Central memory CD8-positive, alpha-beta T cell (primary cell): ENCODE data around the gene BRD2.

ENCODE experiments used
- ATAC-seq: fragments of 150-1000 bp; cut with Tn5 transposase; replicated peaks from 2 replicates; pipeline ENCODE4 v1.10.0; 2022; ENCODE audit warnings: mild to moderate bottlenecking, moderate FRiP score, moderate number of reproducible peaks; ENCODE audit not compliant: poor library complexity, severe bottlenecking; ENCODE audit errors: extremely low read depth
- DNase-seq, 2 donors: peaks; one replicate each; pipeline ENCODE4 v3.0.0; 2021; ENCODE audit warnings: low spot score in 2 of 2
- H3K27ac Mint-ChIP-seq: one replicate; pipeline ENCODE4 v1.8.0; 2022; ENCODE audit warnings: low read depth, mild to moderate bottlenecking, moderate library complexity, mixed read lengths
- H3K27me3 Mint-ChIP-seq: one replicate; pipeline ENCODE4 v1.8.0; 2022; ENCODE audit warnings: mixed read lengths
- H3K36me3 Mint-ChIP-seq: one replicate; pipeline ENCODE4 v1.8.0; 2022; ENCODE audit warnings: mild to moderate bottlenecking, moderate library complexity, mixed read lengths; ENCODE audit not compliant: insufficient read depth
- H3K4me1 Mint-ChIP-seq: one replicate; pipeline ENCODE4 v1.8.0; 2022; ENCODE audit warnings: mixed read lengths
- H3K4me3 Mint-ChIP-seq: one replicate; pipeline ENCODE4 v1.8.0; 2022; ENCODE audit warnings: mild to moderate bottlenecking, moderate library complexity, mixed read lengths
- H3K9me3 Mint-ChIP-seq: one replicate; pipeline ENCODE4 v1.8.0; 2022; ENCODE audit warnings: mixed read lengths

BRD2 gene

GRCh38 chr6:32968093-32968866 lies at the start of gene BRD2:
TSS of gene BRD2 (plus strand) at chr6:32968594. CDS start at chr6:32972899, 4,305 bp downstream.
- ATAC-seq (peak; percentile 41), DNase-seq (peak; percentile 95)
- no peaks in the 10 kb centered on the region for H3K27me3 Mint-ChIP-seq
- no peaks in the 10 kb centered on the region for H3K9me3 Mint-ChIP-seq
- peaks cover 47% of the 10 kb centered on the region for H3K36me3 Mint-ChIP-seq
- H3K27ac Mint-ChIP-seq = peak within 1 kb of the TSS; percentile 99
- peaks cover 67% of the 10 kb centered on the region for H3K4me1 Mint-ChIP-seq
- H3K4me3 Mint-ChIP-seq = peak within 1 kb of the TSS; percentile 97

GRCh38 chr6:32920715-32921114 lies 47.7 kb upstream of the BRD2 start:
- no peaks in the 10 kb centered on the region for H3K4me1 Mint-ChIP-seq
- H3K4me3 Mint-ChIP-seq = no peak overlapping the region
- no peaks in the 10 kb centered on the region for H3K9me3 Mint-ChIP-seq
- H3K36me3 Mint-ChIP-seq = no peaks in the 10 kb centered on the region
- ATAC-seq (no peak), DNase-seq (no peak)
- H3K27ac Mint-ChIP-seq = no peak overlapping the region
- H3K27me3 Mint-ChIP-seq = peaks cover 9% of the 10 kb centered on the region

- ATAC-seq (no peak), DNase-seq (no peak)
- Mint-ChIP-seq H3K36me3 (no peaks in the 10 kb centered on the region), H3K9me3 (no peaks in the 10 kb centered on the region), H3K4me3 (no peak overlapping the region), H3K4me1 (no peaks in the 10 kb centered on the region), H3K27me3 (peaks cover 9% of the 10 kb centered on the region), H3K27ac (no peak overlapping the region)
Measured at GRCh38 chr6:32922083-32922482, 46.3 kb upstream of the BRD2 start.

- DNase-seq (no peak), ATAC-seq (no peak)
- Mint-ChIP-seq H3K4me3 (no peak overlapping the region), H3K27ac (no peak overlapping the region), H3K36me3 (peaks cover 3% of the 10 kb centered on the region), H3K27me3 (no peaks in the 10 kb centered on the region), H3K9me3 (no peaks in the 10 kb centered on the region), H3K4me1 (peaks cover 2% of the 10 kb centered on the region)
Measured at GRCh38 chr6:32931211-32931610, 37.2 kb upstream of the BRD2 start.

- peaks cover 6% of the 10 kb centered on the region for H3K4me1 Mint-ChIP-seq
Measured at GRCh38 chr6:32932132-32932868, 36.1 kb upstream of the BRD2 start.

GRCh38 chr6:32933661-32934085 lies 34.7 kb upstream of the BRD2 start:
- no peak overlapping the region for H3K27ac Mint-ChIP-seq
- DNase-seq (peak; percentile 57 to 64), ATAC-seq (no peak)
- no peak overlapping the region for H3K4me3 Mint-ChIP-seq
- H3K36me3 Mint-ChIP-seq = peaks cover 14% of the 10 kb centered on the region
- H3K27me3 Mint-ChIP-seq = no peaks in the 10 kb centered on the region
- H3K4me1 Mint-ChIP-seq = peaks cover 16% of the 10 kb centered on the region
- H3K9me3 Mint-ChIP-seq = no peaks in the 10 kb centered on the region

More at GRCh38 chr6:32932132-32932868, 36.1 kb upstream of the BRD2 start:
- Mint-ChIP-seq H3K9me3 (no peaks in the 10 kb centered on the region), H3K4me3 (no peak overlapping the region), H3K36me3 (peaks cover 7% of the 10 kb centered on the region), H3K27me3 (no peaks in the 10 kb centered on the region), H3K27ac (no peak overlapping the region)
- no peak for ATAC-seq
- no peak for DNase-seq

GRCh38 chr6:32935551-32936238 lies 32.7 kb upstream of the BRD2 start:
- no peaks in the 10 kb centered on the region for H3K9me3 Mint-ChIP-seq
- no peak overlapping the region for H3K27ac Mint-ChIP-seq
- ATAC-seq (no peak), DNase-seq (no peak)
- peaks cover 24% of the 10 kb centered on the region for H3K4me1 Mint-ChIP-seq
- H3K27me3 Mint-ChIP-seq = no peaks in the 10 kb centered on the region
- H3K36me3 Mint-ChIP-seq = peaks cover 14% of the 10 kb centered on the region
- no peak overlapping the region for H3K4me3 Mint-ChIP-seq

GRCh38 chr6:32936239-32937152 lies 31.9 kb upstream of the BRD2 start:
- DNase-seq = no peak
- no peak for ATAC-seq
- peaks cover 20% of the 10 kb centered on the region for H3K36me3 Mint-ChIP-seq
- H3K27ac Mint-ChIP-seq = no peak overlapping the region
- H3K27me3 Mint-ChIP-seq = no peaks in the 10 kb centered on the region
- H3K4me1 Mint-ChIP-seq = peaks cover 31% of the 10 kb centered on the region
- H3K9me3 Mint-ChIP-seq = no peaks in the 10 kb centered on the region
- H3K4me3 Mint-ChIP-seq = no peak overlapping the region

GRCh38 chr6:32937230-32937633 lies 31.2 kb upstream of the BRD2 start:
- H3K27me3 Mint-ChIP-seq = no peaks in the 10 kb centered on the region
- no peak for ATAC-seq
- H3K27ac Mint-ChIP-seq = no peak overlapping the region
- H3K36me3 Mint-ChIP-seq = peaks cover 20% of the 10 kb centered on the region
- no peaks in the 10 kb centered on the region for H3K9me3 Mint-ChIP-seq
- no peak for DNase-seq
- H3K4me3 Mint-ChIP-seq = no peak overlapping the region
- peaks cover 38% of the 10 kb centered on the region for H3K4me1 Mint-ChIP-seq

GRCh38 chr6:32938494-32938893 lies 29.9 kb upstream of the BRD2 start:
- Mint-ChIP-seq H3K27ac (no peak overlapping the region), H3K9me3 (no peaks in the 10 kb centered on the region), H3K27me3 (no peaks in the 10 kb centered on the region), H3K4me1 (peaks cover 51% of the 10 kb centered on the region), H3K4me3 (peak overlapping the region; percentile 38), H3K36me3 (peaks cover 19% of the 10 kb centered on the region)
- DNase-seq (no peak), ATAC-seq (no peak)

- H3K27me3 Mint-ChIP-seq = no peaks in the 10 kb centered on the region
- H3K4me1 Mint-ChIP-seq = peaks cover 73% of the 10 kb centered on the region
- H3K4me3 Mint-ChIP-seq = peak within 1 kb of the TSS; percentile 87
- ATAC-seq = peak; percentile 77
- no peaks in the 10 kb centered on the region for H3K9me3 Mint-ChIP-seq
- peak in 1 of 2 donors; percentile 56 for DNase-seq
- H3K27ac Mint-ChIP-seq = peak within 1 kb of the TSS; percentile 96
- peaks cover 21% of the 10 kb centered on the region for H3K36me3 Mint-ChIP-seq
Measured at GRCh38 chr6:32940656-32941213, 27.7 kb upstream of the BRD2 start, which contains the start of gene HLA-DMB. TSS of gene HLA-DMB (minus strand) at chr6:32941028. CDS start at chr6:32940807, 221 bp downstream.
